ENCODE measurements around the gene FYB1. TPM values are rescaled to one million over a fixed set of nuclear protein-coding genes. Genes with fewer than 3 reads are reported as not detected.

FYB1 gene
- total RNA-seq, 4 donors from 2014 or later: 1.5 to 3.9 (median 3.0) TPM

- WGBS: 96% methylated on average over 2 of the region's 2 CpGs
- no peak for TF ChIP-seq POLR2AphosphoS5 (IDR thresholded peaks at IDR 0.05)
- no peak for TF ChIP-seq CTCF (IDR thresholded peaks at IDR 0.05)
- TF ChIP-seq POLR2A (IDR thresholded peaks at IDR 0.05): no peak
- TF ChIP-seq EP300 (IDR thresholded peaks at IDR 0.05): no peak
- no peaks in the 10 kb centered on the region for H3K9me3 ChIP-seq
Measured at GRCh38 chr5:39137391-39137790, 82.0 kb downstream of the FYB1 start.

GRCh38 chr5:39132792-39133191, 86.6 kb downstream of the FYB1 start:
- no peak for TF ChIP-seq POLR2A (IDR thresholded peaks at IDR 0.05)
- no peak for TF ChIP-seq CTCF (IDR thresholded peaks at IDR 0.05)
- no peak for TF ChIP-seq EP300 (IDR thresholded peaks at IDR 0.05)
- no peak for TF ChIP-seq POLR2AphosphoS5 (IDR thresholded peaks at IDR 0.05)
- no peaks in the 10 kb centered on the region for H3K27me3 ChIP-seq
- H3K27ac ChIP-seq: no peak overlapping the region
- WGBS: 72% methylated on average over 3 of the region's 3 CpGs
- H3K4me1 ChIP-seq: no peaks in the 10 kb centered on the region
- H3K36me3 ChIP-seq: no peaks in the 10 kb centered on the region
- H3K9me3 ChIP-seq: no peaks in the 10 kb centered on the region
- no peak overlapping the region for H3K4me3 ChIP-seq
- DNase-seq (ENCODE audit: low spot score in 2 of 2): no peak

More at GRCh38 chr5:39137391-39137790, 82.0 kb downstream of the FYB1 start:
- H3K27ac ChIP-seq: no peak overlapping the region
- no peaks in the 10 kb centered on the region for H3K27me3 ChIP-seq
- no peak for DNase-seq (ENCODE audit: low spot score in 2 of 2)
- no peaks in the 10 kb centered on the region for H3K36me3 ChIP-seq
- no peak overlapping the region for H3K4me3 ChIP-seq
- H3K4me1 ChIP-seq: no peaks in the 10 kb centered on the region

- no peaks in the 10 kb centered on the region for H3K9me3 ChIP-seq
- no peak overlapping the region for H3K27ac ChIP-seq
- no peak overlapping the region for H3K4me3 ChIP-seq
- no peaks in the 10 kb centered on the region for H3K4me1 ChIP-seq
- 56% methylated on average over 3 of the region's 3 CpGs for WGBS
- TF ChIP-seq POLR2AphosphoS5 (IDR thresholded peaks at IDR 0.05): no peak
- TF ChIP-seq POLR2A (IDR thresholded peaks at IDR 0.05): no peak
- no peak for TF ChIP-seq CTCF (IDR thresholded peaks at IDR 0.05)
- TF ChIP-seq EP300 (IDR thresholded peaks at IDR 0.05): no peak
- H3K36me3 ChIP-seq: no peaks in the 10 kb centered on the region
- no peak for DNase-seq (ENCODE audit: low spot score in 2 of 2)
- no peaks in the 10 kb centered on the region for H3K27me3 ChIP-seq
Measured at GRCh38 chr5:39132128-39132447, 87.3 kb downstream of the FYB1 start.

- DNase-seq (ENCODE audit: low spot score in 2 of 2): no peak
- TF ChIP-seq POLR2A (IDR thresholded peaks at IDR 0.05) (no peak), EP300 (IDR thresholded peaks at IDR 0.05) (no peak), CTCF (IDR thresholded peaks at IDR 0.05) (no peak), POLR2AphosphoS5 (IDR thresholded peaks at IDR 0.05) (no peak)
- WGBS: 70% methylated on average over 3 of the region's 3 CpGs
- no peaks in the 10 kb centered on the region for H3K4me1 ChIP-seq
- no peaks in the 10 kb centered on the region for H3K27me3 ChIP-seq
- no peak overlapping the region for H3K4me3 ChIP-seq
- no peak overlapping the region for H3K27ac ChIP-seq
- H3K36me3 ChIP-seq: no peaks in the 10 kb centered on the region
- no peaks in the 10 kb centered on the region for H3K9me3 ChIP-seq
Measured at GRCh38 chr5:39131210-39132127, 87.9 kb downstream of the FYB1 start.

GRCh38 chr5:39130716-39131115, 88.6 kb downstream of the FYB1 start:
- no peak overlapping the region for H3K4me3 ChIP-seq
- no peaks in the 10 kb centered on the region for H3K36me3 ChIP-seq
- H3K27ac ChIP-seq: no peak overlapping the region
- DNase-seq (ENCODE audit: low spot score in 2 of 2): no peak
- no peaks in the 10 kb centered on the region for H3K4me1 ChIP-seq
- no peaks in the 10 kb centered on the region for H3K27me3 ChIP-seq
- H3K9me3 ChIP-seq: no peaks in the 10 kb centered on the region
- TF ChIP-seq POLR2AphosphoS5 (IDR thresholded peaks at IDR 0.05) (no peak), POLR2A (IDR thresholded peaks at IDR 0.05) (no peak), EP300 (IDR thresholded peaks at IDR 0.05) (no peak), CTCF (IDR thresholded peaks at IDR 0.05) (no peak)
- 64% methylated on average over 1 of the region's 1 CpG for WGBS

All from suprapubic skin (tissue), 4 donors.